HL-60 (cell line): ENCODE data around the gene FNDC5.

Experiments
- DNase-seq, 2 experiments: peaks; one replicate each; pipeline ENCODE4 v3.0.0-alpha.2; 2010 to 2020; ENCODE audit warnings: low read depth in 1 of 2, low spot score in 1 of 2
- H3K27ac ChIP-seq: fragments of 250-450 bp; sonication (Bioruptor Pico); replicated peaks from 2 replicates; pipeline ENCODE4 v1.5.1; 2020; ENCODE audit warnings: mild to moderate bottlenecking, moderate library complexity
- H3K27me3 ChIP-seq: fragments of 250-450 bp; sonication (Bioruptor Pico); 2 replicates; pipeline ENCODE4 v1.5.1; 2021; ENCODE audit warnings: mild to moderate bottlenecking, moderate library complexity; ENCODE audit not compliant: insufficient read depth, poor library complexity, severe bottlenecking
- H3K4me3 ChIP-seq: replicated peaks from 2 replicates; pipeline ENCODE4 v1.5.1; 2011; ENCODE audit warnings: mild to moderate bottlenecking, control low read depth, low read length; ENCODE audit not compliant: insufficient read depth
- CTCF ChIP-seq: IDR thresholded peaks from one replicate; pipeline ENCODE4 v1.5.1; 2011; ENCODE audit warnings: low read length, control low read depth, inconsistent platforms; ENCODE audit not compliant: insufficient read depth
- GABPA ChIP-seq: IDR thresholded peaks from 2 replicates; pipeline ENCODE4 v1.6.1; 2012; ENCODE audit warnings: low read depth
- POLR2AphosphoS5 ChIP-seq: IDR thresholded peaks from 2 replicates; pipeline ENCODE4 v1.6.1; 2012; ENCODE audit warnings: low read depth
- REST ChIP-seq: IDR thresholded peaks from 2 replicates; pipeline ENCODE4 v1.6.1; 2012; ENCODE audit warnings: low read depth; ENCODE audit not compliant: insufficient replicate concordance
- SPI1 ChIP-seq: IDR thresholded peaks from 2 replicates; pipeline ENCODE4 v1.6.1; 2012; ENCODE audit warnings: low read depth, mild to moderate bottlenecking, borderline replicate concordance

Gene FNDC5

GRCh38 chr1:32891630-32892029 is 20.9 kb upstream of the FNDC5 start:
- Histone ChIP-seq H3K27ac (no peak overlapping the region), H3K4me3 (no peak overlapping the region), H3K27me3 (peaks cover 39% of the 10 kb centered on the region)
- TF ChIP-seq GABPA (no peak), REST (no peak), POLR2AphosphoS5 (no peak), SPI1 (no peak), CTCF (no peak)
- no peak for DNase-seq

GRCh38 chr1:32891241-32891570 is 20.5 kb upstream of the FNDC5 start:
- TF ChIP-seq GABPA (no peak), REST (no peak), POLR2AphosphoS5 (no peak)
- no peak for DNase-seq
- Histone ChIP-seq H3K4me3 (no peak overlapping the region), H3K27me3 (peaks cover 43% of the 10 kb centered on the region), H3K27ac (no peak overlapping the region)

GRCh38 chr1:32890516-32891240 is 20.0 kb upstream of the FNDC5 start:
- DNase-seq = no peak
- peaks cover 46% of the 10 kb centered on the region for H3K27me3 ChIP-seq
- H3K4me3 ChIP-seq = no peak overlapping the region
- TF ChIP-seq SPI1 = no peak
- TF ChIP-seq REST = no peak
- TF ChIP-seq GABPA = no peak
- no peak for TF ChIP-seq POLR2AphosphoS5
- TF ChIP-seq CTCF = no peak
- no peak overlapping the region for H3K27ac ChIP-seq
